ENCODE data around the gene IGFBP3. TPM values are rescaled to one million over a fixed set of nuclear protein-coding genes. Genes with fewer than 3 reads are reported as not detected.

Gene IGFBP3
- total and polyA plus RNA-seq, 2 of the 13 experiments (the other 11 are each of a cell fraction or from before 2014, with no cell fraction given), result 57.5 TPM; not detected in 1

DNA sequence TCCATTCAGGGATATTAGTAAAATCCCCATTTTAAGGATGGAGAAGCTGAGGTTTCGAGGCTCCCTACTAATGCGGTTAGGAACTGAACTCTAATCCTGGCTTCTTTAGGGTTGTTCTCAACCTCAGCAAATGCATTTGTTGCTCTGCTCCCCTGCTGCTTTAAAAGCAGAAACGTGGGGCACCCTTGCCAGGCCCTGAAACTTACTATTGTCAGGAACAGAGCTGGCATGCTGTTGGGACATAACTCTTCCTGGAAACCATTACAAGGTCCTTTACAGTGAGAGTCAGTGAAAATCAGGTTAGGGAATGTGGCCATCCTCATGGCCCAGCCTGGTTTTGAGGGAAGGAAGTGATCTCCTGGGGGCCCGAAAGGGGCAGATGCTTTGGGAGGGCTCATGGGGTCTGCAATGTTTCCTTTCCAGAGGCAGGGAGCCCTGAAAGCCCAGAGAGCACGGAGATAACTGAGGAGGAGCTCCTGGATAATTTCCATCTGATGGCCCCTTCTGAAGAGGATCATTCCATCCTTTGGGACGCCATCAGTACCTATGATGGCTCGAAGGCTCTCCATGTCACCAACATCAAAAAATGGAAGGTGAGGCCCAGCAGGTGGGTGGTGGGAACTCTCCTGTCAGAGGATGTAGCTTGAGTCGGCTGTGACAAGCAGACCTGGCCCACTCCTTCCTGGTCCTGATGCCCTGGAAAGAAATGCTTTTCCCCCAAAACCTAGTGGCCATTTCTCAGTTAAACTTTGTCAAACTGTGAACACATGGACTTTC is 30.8 kb downstream of the IGFBP3 start (continued):
- TF ChIP-seq POLR2AphosphoS2 (IDR thresholded peaks at IDR 0.05; ENCODE audit: low read depth, low read length) (no peak; the same call in 1 of the 2 replicates), ZFP90 (CRISPR knock-in tag; IDR thresholded peaks at IDR 0.05; ENCODE audit: borderline replicate concordance) (peak; percentile 35; the same call in 1 of the 2 replicates), KDM2A (CRISPR knock-in tag; IDR thresholded peaks at IDR 0.05; ENCODE audit: borderline replicate concordance, low read depth) (peak; percentile 31; the same call in 1 of the 2 replicates), HMG20A (CRISPR knock-in tag; IDR thresholded peaks at IDR 0.05; ENCODE audit: borderline replicate concordance) (peak; percentile 37; the same call in 1 of the 2 replicates), ZNF589 (CRISPR knock-in tag; conservative IDR thresholded peaks at IDR 0.05) (peak; percentile 64), ZNF337 (CRISPR knock-in tag; IDR thresholded peaks at IDR 0.05; ENCODE audit: borderline replicate concordance, low read depth) (no peak), POLR2G (IDR thresholded peaks at IDR 0.05; ENCODE audit: low read depth, low read length) (peak; percentile 67), ZSCAN9 (CRISPR knock-in tag; IDR thresholded peaks at IDR 0.05; ENCODE audit: borderline replicate concordance) (no peak), HOXA7 (CRISPR knock-in tag; IDR thresholded peaks at IDR 0.05) (peak; percentile 75), RCOR2 (CRISPR knock-in tag; IDR thresholded peaks at IDR 0.05) (no peak), NONO (IDR thresholded peaks at IDR 0.05) (no peak), NONO (CRISPR knock-in tag; conservative IDR thresholded peaks at IDR 0.05) (peak; percentile 5; the same call in 1 of the 2 replicates), ZSCAN31 (CRISPR knock-in tag; IDR thresholded peaks at IDR 0.05; ENCODE audit: low read depth) (0 out of 2 replicates have a peak, but pooled peaks have one; percentile 29), ZNF329 (CRISPR knock-in tag; IDR thresholded peaks at IDR 0.05; ENCODE audit: low read depth) (0 out of 2 replicates have a peak, but pooled peaks have one; percentile 13), NFYC (CRISPR knock-in tag; IDR thresholded peaks at IDR 0.05) (0 out of 2 replicates have a peak, but pooled peaks have one; percentile 8), ZNF672 (CRISPR knock-in tag; IDR thresholded peaks at IDR 0.05) (0 out of 2 replicates have a peak, but pooled peaks have one; percentile 39), RBFOX2 (IDR thresholded peaks at IDR 0.05; ENCODE audit: low read depth, low read length) (peak; percentile 17), ZNF367 (CRISPR knock-in tag; IDR thresholded peaks at IDR 0.05; ENCODE audit: borderline replicate concordance) (no peak)
- TF ChIP-seq, protein P1, sequence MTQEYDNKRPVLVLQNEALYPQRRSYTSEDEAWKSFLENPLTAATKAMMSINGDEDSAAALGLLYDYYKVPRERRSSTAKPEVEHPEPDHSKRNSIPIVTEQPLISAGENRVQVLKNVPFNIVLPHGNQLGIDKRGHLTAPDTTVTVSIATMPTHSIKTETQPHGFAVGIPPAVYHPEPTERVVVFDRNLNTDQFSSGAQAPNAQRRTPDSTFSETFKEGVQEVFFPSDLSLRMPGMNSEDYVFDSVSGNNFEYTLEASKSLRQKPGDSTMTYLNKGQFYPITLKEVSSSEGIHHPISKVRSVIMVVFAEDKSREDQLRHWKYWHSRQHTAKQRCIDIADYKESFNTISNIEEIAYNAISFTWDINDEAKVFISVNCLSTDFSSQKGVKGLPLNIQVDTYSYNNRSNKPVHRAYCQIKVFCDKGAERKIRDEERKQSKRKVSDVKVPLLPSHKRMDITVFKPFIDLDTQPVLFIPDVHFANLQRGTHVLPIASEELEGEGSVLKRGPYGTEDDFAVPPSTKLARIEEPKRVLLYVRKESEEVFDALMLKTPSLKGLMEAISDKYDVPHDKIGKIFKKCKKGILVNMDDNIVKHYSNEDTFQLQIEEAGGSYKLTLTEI (CRISPR knock-in tag; conservative IDR thresholded peaks at IDR 0.05), result no peak
- TF ChIP-seq, protein P2, sequence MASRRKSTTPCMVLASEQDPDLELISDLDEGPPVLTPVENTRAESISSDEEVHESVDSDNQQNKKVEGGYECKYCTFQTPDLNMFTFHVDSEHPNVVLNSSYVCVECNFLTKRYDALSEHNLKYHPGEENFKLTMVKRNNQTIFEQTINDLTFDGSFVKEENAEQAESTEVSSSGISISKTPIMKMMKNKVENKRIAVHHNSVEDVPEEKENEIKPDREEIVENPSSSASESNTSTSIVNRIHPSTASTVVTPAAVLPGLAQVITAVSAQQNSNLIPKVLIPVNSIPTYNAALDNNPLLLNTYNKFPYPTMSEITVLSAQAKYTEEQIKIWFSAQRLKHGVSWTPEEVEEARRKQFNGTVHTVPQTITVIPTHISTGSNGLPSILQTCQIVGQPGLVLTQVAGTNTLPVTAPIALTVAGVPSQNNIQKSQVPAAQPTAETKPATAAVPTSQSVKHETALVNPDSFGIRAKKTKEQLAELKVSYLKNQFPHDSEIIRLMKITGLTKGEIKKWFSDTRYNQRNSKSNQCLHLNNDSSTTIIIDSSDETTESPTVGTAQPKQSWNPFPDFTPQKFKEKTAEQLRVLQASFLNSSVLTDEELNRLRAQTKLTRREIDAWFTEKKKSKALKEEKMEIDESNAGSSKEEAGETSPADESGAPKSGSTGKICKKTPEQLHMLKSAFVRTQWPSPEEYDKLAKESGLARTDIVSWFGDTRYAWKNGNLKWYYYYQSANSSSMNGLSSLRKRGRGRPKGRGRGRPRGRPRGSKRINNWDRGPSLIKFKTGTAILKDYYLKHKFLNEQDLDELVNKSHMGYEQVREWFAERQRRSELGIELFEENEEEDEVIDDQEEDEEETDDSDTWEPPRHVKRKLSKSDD (CRISPR knock-in tag; IDR thresholded peaks at IDR 0.05; ENCODE audit: low read depth), result no peak
- TF ChIP-seq, protein P3, sequence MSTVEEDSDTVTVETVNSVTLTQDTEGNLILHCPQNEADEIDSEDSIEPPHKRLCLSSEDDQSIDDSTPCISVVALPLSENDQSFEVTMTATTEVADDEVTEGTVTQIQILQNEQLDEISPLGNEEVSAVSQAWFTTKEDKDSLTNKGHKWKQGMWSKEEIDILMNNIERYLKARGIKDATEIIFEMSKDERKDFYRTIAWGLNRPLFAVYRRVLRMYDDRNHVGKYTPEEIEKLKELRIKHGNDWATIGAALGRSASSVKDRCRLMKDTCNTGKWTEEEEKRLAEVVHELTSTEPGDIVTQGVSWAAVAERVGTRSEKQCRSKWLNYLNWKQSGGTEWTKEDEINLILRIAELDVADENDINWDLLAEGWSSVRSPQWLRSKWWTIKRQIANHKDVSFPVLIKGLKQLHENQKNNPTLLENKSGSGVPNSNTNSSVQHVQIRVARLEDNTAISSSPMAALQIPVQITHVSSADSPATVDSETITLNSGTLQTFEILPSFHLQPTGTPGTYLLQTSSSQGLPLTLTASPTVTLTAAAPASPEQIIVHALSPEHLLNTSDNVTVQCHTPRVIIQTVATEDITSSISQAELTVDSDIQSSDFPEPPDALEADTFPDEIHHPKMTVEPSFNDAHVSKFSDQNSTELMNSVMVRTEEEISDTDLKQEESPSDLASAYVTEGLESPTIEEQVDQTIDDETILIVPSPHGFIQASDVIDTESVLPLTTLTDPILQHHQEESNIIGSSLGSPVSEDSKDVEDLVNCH (CRISPR knock-in tag; IDR thresholded peaks at IDR 0.05), result 0 out of 2 replicates have a peak, but pooled peaks have one; percentile 61
- TF ChIP-seq, protein P4, sequence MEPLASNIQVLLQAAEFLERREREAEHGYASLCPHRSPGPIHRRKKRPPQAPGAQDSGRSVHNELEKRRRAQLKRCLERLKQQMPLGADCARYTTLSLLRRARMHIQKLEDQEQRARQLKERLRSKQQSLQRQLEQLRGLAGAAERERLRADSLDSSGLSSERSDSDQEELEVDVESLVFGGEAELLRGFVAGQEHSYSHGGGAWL (CRISPR knock-in tag; IDR thresholded peaks at IDR 0.05), result 0 out of 2 replicates have a peak, but pooled peaks have one; percentile 5

Measured in HepG2 (cell line).